Activated T-cell treated with anti-CD3 and anti-CD28 coated beads, Interleukin-2, amount 50 U/mL, for 24 hours (primary cell): ENCODE data around the gene TSSC4.
A peak's percentile ranks its signal among the peaks of the same experiment; 100 is the strongest.

ENCODE experiments used
- DNase-seq: peaks from one replicate; pipeline ENCODE4 v3.0.0-alpha.2; 2020
- H3K27ac Mint-ChIP-seq: 2 replicates; pipeline ENCODE4 v1.8.0; 2020; ENCODE audit warnings: mild to moderate bottlenecking, mixed read lengths
- H3K27me3 Mint-ChIP-seq: 2 replicates; pipeline ENCODE4 v1.8.0; 2020; ENCODE audit warnings: mixed read lengths
- H3K36me3 Mint-ChIP-seq: 2 replicates; pipeline ENCODE4 v1.8.0; 2020; ENCODE audit warnings: low read depth, mixed read lengths
- H3K4me1 Mint-ChIP-seq: 2 replicates; pipeline ENCODE4 v1.8.0; 2020; ENCODE audit warnings: low read depth, mixed read lengths
- H3K4me3 Mint-ChIP-seq: 2 replicates; pipeline ENCODE4 v1.8.0; 2020; ENCODE audit warnings: mild to moderate bottlenecking, moderate library complexity, mixed read lengths
- H3K9me3 Mint-ChIP-seq: 2 replicates; pipeline ENCODE4 v1.8.0; 2020; ENCODE audit warnings: mixed read lengths

Gene TSSC4

DNA sequence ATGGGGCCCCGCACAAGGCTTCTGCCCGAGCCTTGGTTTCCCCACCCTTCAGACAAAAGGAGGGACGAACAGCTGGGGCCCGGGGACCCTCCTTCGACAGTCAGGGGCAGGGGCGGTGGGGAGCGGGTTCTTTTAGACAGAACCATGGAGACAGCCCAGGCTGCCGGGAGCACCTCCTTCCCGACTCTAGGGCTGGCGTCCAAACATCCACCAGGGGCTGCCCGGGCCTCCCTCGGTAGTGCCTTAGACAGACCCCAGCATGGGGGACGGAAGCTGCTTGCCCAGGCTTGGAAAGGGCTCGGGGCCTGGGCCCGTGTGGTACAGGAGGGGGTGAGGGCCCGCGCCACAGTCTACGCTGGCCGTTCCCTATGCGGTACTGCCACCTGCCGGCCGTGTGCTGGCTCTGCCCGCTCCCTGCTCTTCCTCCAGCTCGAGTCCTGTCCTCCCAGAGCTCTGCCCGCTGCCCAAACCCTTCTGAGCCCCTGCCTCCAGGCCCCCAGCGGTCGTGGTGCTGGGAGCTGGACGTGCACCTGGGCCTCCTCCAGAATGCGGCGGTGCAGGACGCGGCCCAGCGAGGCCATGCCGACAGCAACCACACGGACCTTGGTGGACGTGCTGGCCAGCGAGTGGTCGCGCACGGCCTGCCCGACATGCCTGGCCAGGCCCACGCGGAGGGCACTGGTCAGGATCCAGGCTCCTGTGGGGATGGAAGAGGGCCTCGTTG lies 20.1 kb downstream of the TSSC4 start:
- H3K4me1 Mint-ChIP-seq: peaks cover 6% of the 10 kb centered on the region
- no peaks in the 10 kb centered on the region for H3K27me3 Mint-ChIP-seq
- H3K36me3 Mint-ChIP-seq: no peaks in the 10 kb centered on the region
- DNase-seq: peak; percentile 83
- no peaks in the 10 kb centered on the region for H3K9me3 Mint-ChIP-seq
- no peak overlapping the region for H3K27ac Mint-ChIP-seq
- H3K4me3 Mint-ChIP-seq: no peak overlapping the region

DNA sequence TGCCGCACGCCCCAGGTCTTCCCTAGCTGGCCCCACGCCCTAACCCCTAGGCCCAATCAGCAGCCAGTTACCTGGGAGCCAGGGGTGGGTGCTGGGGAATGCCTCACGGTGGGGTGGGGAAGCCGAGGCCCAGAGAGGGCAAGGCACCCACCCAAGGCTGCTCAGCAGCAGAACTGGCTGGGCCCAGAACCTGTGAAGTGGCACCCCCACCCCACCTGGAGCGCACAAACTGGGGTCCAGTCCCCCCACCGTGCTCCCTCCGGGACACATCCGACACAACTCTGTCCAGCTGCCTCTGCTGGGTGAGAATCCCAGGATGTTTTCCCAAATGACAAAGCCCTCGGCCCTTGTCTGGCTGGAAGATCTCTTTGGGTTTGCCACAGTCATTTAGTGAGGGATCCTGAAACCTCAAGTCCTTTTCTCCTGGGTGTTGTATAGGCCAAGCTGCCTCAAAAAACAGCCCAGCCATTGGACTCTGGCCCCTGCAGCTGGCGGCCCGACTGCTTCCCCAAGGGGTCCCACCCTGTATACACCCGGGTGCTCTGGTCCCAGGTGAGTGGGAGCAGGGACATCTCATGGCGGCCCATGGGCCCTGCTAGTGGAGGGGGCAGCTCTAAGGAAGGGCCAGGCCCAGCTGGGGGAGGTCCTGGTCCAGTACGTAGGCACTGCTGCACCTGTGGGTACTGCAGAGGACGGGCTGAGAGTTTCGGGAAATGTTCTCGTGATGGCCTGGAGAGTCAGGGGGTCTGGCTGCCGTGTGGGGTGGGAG lies 20.9 kb downstream of the TSSC4 start:
- Mint-ChIP-seq H3K27ac (no peak overlapping the region), H3K4me1 (peaks cover 6% of the 10 kb centered on the region), H3K9me3 (no peaks in the 10 kb centered on the region), H3K36me3 (no peaks in the 10 kb centered on the region), H3K27me3 (no peaks in the 10 kb centered on the region), H3K4me3 (no peak overlapping the region)
- no peak for DNase-seq

GRCh38 chr11:2421996-2422395 lies 21.4 kb downstream of the TSSC4 start:
- no peak for DNase-seq
- no peak overlapping the region for H3K4me3 Mint-ChIP-seq
- peaks cover 6% of the 10 kb centered on the region for H3K4me1 Mint-ChIP-seq
- no peaks in the 10 kb centered on the region for H3K27me3 Mint-ChIP-seq
- H3K27ac Mint-ChIP-seq: no peak overlapping the region
- H3K36me3 Mint-ChIP-seq: no peaks in the 10 kb centered on the region
- H3K9me3 Mint-ChIP-seq: no peaks in the 10 kb centered on the region

DNA sequence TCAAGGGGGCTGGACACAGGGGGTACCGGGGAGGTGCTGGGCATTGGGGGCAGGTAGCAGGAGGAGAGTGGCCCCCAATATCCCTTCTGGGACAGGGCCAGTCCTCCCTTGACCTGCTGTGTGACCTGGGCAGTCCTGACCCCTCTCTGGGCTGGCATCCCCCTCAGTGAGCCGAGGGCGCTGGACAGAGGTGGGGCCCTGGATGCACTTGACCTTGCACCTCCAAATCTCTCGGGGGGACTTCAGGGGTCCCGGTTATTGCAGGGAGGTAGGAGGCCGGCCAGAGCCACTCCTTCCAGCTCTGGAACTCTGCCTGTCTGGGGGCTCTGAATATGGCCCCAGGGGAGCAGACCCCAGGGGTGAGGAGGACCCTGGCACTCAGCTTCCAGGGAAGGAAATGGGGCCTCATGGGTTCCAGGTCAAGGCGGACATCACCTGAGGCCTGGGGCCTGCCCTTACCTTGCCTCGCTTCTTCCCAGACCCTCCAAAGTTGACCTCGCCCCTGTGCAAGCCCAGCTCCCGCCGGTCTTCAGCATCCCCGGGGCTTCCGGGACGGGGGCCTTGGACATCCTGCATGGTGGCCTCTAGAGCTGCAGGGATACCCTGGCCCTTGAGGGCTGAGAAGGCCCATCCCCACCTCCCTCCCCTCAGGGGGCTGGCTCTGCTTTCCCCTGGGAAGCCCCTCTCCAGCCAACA lies 22.1 kb downstream of the TSSC4 start:
- no peaks in the 10 kb centered on the region for H3K36me3 Mint-ChIP-seq
- H3K27me3 Mint-ChIP-seq: no peaks in the 10 kb centered on the region
- H3K4me3 Mint-ChIP-seq: no peak overlapping the region
- peaks cover 6% of the 10 kb centered on the region for H3K4me1 Mint-ChIP-seq
- no peaks in the 10 kb centered on the region for H3K9me3 Mint-ChIP-seq
- H3K27ac Mint-ChIP-seq: no peak overlapping the region
- DNase-seq: no peak

GRCh38 chr11:2423157-2424025 lies 22.8 kb downstream of the TSSC4 start:
- Mint-ChIP-seq H3K4me1 (peaks cover 6% of the 10 kb centered on the region), H3K27ac (no peak overlapping the region), H3K9me3 (no peaks in the 10 kb centered on the region), H3K4me3 (no peak overlapping the region), H3K27me3 (no peaks in the 10 kb centered on the region), H3K36me3 (no peaks in the 10 kb centered on the region)
- DNase-seq: no peak

GRCh38 chr11:2424811-2425495 lies 24.4 kb downstream of the TSSC4 start:
- no peaks in the 10 kb centered on the region for H3K9me3 Mint-ChIP-seq
- no peaks in the 10 kb centered on the region for H3K27me3 Mint-ChIP-seq
- no peak overlapping the region for H3K27ac Mint-ChIP-seq
- no peak for DNase-seq
- peaks cover 4% of the 10 kb centered on the region for H3K4me1 Mint-ChIP-seq
- no peaks in the 10 kb centered on the region for H3K36me3 Mint-ChIP-seq
- no peak overlapping the region for H3K4me3 Mint-ChIP-seq

GRCh38 chr11:2425506-2425905 lies 25.0 kb downstream of the TSSC4 start:
- no peaks in the 10 kb centered on the region for H3K36me3 Mint-ChIP-seq
- H3K4me3 Mint-ChIP-seq: no peak overlapping the region
- peaks cover 1% of the 10 kb centered on the region for H3K4me1 Mint-ChIP-seq
- H3K27ac Mint-ChIP-seq: no peak overlapping the region
- no peak for DNase-seq
- no peaks in the 10 kb centered on the region for H3K9me3 Mint-ChIP-seq
- no peaks in the 10 kb centered on the region for H3K27me3 Mint-ChIP-seq

GRCh38 chr11:2426221-2426620 lies 25.7 kb downstream of the TSSC4 start:
- H3K4me1 Mint-ChIP-seq: no peaks in the 10 kb centered on the region
- no peaks in the 10 kb centered on the region for H3K27me3 Mint-ChIP-seq
- H3K9me3 Mint-ChIP-seq: no peaks in the 10 kb centered on the region
- no peak for DNase-seq
- no peak overlapping the region for H3K4me3 Mint-ChIP-seq
- H3K27ac Mint-ChIP-seq: no peak overlapping the region
- no peaks in the 10 kb centered on the region for H3K36me3 Mint-ChIP-seq

DNA sequence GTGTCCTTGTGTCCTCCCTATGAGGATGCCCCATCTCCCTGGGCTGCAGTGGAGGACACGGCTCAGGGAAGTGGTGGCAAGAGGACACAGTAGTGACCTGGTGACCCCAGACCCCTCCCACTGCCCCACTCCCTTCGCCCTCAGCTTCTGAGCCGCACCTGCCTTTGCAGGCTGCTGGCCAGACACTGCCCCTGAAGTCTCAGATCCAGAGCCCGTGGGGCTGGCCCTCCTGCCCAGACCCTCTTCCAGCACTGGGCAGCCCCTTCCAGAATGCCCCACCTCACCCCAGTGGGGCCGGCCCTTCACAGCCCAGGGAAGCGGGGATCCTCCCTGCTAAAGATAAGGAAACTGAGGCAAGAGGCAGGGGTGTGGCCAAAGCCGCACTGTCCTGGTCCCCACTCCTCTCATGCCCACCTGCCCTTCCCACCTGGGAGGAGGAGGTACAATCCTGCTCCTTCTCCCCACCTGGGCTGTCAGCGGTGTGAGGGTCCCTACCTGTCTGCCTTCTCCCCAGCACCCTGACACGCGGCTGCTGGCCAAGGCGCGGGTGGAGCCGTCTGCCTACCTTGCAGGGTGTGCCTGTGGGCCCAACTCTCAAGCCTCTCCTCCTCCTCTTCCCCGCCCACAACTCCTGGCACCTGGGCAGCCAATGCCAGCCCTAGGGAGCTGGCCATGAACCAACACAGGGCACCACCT lies 26.4 kb downstream of the TSSC4 start:
- H3K4me3 Mint-ChIP-seq: no peak overlapping the region
- DNase-seq: no peak
- no peaks in the 10 kb centered on the region for H3K27me3 Mint-ChIP-seq
- no peaks in the 10 kb centered on the region for H3K36me3 Mint-ChIP-seq
- no peak overlapping the region for H3K27ac Mint-ChIP-seq
- H3K9me3 Mint-ChIP-seq: no peaks in the 10 kb centered on the region
- H3K4me1 Mint-ChIP-seq: no peaks in the 10 kb centered on the region

GRCh38 chr11:2427721-2428321 lies 27.3 kb downstream of the TSSC4 start:
- Mint-ChIP-seq H3K27me3 (no peaks in the 10 kb centered on the region), H3K4me1 (no peaks in the 10 kb centered on the region), H3K36me3 (no peaks in the 10 kb centered on the region), H3K4me3 (no peak overlapping the region), H3K27ac (no peak overlapping the region), H3K9me3 (no peaks in the 10 kb centered on the region)
- DNase-seq: no peak

- H3K36me3 Mint-ChIP-seq: no peaks in the 10 kb centered on the region
- H3K9me3 Mint-ChIP-seq: no peaks in the 10 kb centered on the region
Observed at GRCh38 chr11:2428322-2428795, 27.8 kb downstream of the TSSC4 start.

DNA sequence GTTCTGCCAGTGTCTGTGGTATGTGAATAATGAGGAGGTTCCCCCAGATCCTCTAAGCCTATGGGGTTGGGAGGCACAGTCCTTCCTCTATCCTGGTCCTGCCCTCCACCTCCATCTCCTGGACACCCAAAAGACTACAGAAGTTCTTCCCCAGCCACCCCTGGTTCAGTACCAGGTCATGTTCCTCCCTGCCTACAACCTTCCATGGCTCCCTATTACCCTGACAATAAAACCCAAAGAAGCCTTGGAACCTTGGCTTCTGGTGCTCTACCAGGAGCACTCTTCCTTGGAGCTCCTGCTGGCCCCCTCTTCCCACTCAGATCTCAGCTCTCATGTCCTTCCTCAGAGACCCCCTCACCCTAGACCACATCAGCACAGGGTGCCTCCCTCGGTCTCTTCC lies 30.8 kb downstream of the TSSC4 start:
- Mint-ChIP-seq H3K9me3 (no peaks in the 10 kb centered on the region), H3K4me3 (no peak overlapping the region), H3K27ac (no peak overlapping the region), H3K4me1 (no peaks in the 10 kb centered on the region), H3K36me3 (no peaks in the 10 kb centered on the region), H3K27me3 (no peaks in the 10 kb centered on the region)
- no peak for DNase-seq

More at GRCh38 chr11:2428322-2428795, 27.8 kb downstream of the TSSC4 start:
- Mint-ChIP-seq H3K4me1 (no peaks in the 10 kb centered on the region), H3K27me3 (no peaks in the 10 kb centered on the region), H3K4me3 (no peak overlapping the region), H3K27ac (no peak overlapping the region)
- peak; percentile 90 for DNase-seq

DNA sequence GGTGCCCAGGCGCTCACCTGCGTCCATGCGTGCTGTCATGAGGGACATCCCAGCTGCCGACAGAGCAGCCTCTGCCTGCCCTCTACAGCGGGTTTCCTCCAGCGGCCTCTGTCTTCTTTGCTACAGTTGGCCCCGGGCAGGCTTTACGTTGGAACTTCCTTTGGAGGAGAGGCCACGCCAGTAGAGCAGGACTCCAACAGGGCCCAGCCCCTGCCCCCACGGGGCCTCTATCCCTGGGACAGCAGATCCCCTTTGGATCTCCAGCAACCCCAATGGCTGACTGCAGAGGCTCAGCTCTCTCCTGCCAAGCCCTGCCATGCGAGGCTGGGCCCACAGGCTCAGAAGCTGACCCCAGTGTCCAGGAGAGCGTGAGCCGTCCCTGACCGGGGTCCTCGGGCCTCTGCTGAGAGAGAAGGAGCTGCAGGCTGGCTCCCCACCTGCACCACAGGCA lies 31.6 kb downstream of the TSSC4 start:
- no peak for DNase-seq
- no peaks in the 10 kb centered on the region for H3K27me3 Mint-ChIP-seq
- no peaks in the 10 kb centered on the region for H3K36me3 Mint-ChIP-seq
- H3K27ac Mint-ChIP-seq: no peak overlapping the region
- no peak overlapping the region for H3K4me3 Mint-ChIP-seq
- H3K4me1 Mint-ChIP-seq: no peaks in the 10 kb centered on the region
- no peaks in the 10 kb centered on the region for H3K9me3 Mint-ChIP-seq
